GM18858 (cell line): Measurements from ENCODE around the gene SERPINA1.
"Not testable (repeated sequence)": the region's sequence is repeated elsewhere in the genome, so short reads cannot be mapped to it uniquely, and the experiment has no call there.

Experiments
- ATAC-seq: cut with Tn5 transposase; IDR thresholded peaks from one replicate; pipeline ENCODE4 v1.9.1; 2021; ENCODE audit not compliant: unreplicated experiment

SERPINA1 gene

DNA sequence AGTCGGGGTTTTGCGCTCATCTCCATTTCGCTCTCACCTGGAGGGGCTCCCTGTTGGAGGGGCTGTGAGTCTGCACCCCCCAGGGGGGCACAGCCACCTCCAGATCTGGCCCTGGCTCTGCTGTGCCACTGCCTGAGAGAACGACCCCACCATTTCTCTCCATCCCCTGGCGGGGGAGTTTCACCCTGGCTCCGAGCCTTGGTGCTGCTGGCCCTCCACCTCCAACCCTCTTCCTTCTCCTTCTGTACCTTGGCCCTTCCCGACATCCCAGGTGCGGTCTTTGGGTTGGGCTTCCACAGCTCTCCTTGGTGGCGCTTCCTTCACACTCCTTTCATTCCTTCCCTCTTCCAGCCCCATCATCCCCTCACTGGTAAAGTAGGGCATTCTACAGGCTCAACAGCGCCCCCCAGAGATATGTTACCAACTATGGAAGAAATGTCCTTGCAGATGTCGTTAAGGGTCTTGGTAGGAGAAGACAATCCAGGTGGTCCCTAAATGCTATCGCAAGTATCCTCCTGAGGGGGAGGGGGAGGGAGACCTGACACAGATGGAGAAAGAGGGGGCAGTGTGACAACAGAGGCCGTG is 16.3 kb downstream of the SERPINA1 start:
- ATAC-seq: no peak

DNA sequence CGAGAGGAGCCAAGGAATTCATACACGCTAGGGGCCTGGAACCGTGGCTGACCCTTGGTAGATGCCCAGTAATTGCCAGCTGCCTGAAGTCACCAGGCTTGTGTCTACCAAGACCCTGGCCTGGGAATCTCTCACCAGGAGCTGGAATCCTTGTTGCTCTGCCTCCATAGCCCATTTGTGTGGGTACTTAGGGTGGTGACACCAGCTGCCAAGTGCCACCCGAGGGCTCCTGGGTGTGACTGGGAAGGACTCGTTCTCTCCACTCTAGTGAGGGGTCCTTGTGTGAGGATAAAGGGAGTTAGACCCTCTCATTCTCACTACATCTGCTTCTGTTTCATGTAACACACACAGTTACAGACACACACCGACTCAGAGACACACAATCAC is 17.9 kb downstream of the SERPINA1 start:
- ATAC-seq: no peak

DNA sequence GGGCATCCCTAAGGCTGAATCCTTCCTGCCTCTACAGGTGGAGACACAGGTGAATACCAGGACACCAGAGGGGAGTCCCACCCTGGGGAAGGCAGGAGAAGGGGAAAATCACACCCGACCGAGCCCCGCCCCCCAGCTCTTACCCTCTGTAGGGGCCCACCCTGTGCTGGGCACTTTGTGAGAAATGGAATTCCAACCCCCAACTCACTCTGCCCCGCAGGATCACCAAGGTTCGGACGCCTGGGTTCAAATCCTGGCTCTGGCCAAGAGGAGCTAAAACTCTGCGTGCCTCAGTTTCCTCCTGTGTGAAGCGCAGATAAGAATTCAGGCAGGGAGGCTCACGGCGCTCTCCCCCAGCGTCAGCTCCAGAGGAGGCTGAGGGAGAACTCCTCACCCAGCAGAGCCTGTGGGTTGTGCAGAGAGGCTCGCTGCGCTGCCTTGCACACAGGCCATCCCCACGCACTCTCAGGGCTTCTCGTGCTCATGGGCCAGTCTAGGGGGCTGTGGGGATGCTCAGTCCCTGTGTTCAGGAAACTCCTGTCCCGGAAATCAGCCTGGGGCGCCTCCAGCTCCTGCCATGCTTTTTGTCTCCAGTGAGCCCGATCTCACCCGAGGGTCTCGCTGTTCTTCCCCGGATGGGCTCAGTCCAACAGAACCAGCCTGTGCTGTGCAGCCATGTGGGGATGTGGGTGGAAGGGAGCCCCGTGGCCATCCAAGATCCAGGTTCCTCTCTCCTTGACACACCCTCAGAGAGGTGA is 18.5 kb downstream of the SERPINA1 start:
- not testable (repeated sequence) for ATAC-seq

DNA sequence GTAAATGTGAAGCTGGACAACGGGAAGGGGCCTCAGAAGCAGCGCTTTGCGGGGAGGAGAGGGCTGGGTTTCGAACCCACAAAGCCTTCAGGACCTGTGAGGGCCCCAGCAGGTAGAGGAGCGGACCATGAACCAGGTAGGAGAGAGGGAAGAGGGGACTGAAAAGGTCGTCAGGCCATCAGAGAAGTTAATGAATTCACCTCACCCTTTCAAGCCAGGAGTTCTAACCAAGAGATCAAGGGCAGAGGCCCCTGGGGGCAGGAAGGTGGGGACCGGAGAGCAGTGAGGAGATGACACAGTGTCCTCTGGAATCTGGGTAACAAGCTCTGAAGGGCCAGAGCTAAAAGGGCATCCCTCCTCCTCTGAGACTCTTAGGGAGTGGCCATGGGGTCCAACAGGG is 19.4 kb downstream of the SERPINA1 start:
- no peak for ATAC-seq

DNA sequence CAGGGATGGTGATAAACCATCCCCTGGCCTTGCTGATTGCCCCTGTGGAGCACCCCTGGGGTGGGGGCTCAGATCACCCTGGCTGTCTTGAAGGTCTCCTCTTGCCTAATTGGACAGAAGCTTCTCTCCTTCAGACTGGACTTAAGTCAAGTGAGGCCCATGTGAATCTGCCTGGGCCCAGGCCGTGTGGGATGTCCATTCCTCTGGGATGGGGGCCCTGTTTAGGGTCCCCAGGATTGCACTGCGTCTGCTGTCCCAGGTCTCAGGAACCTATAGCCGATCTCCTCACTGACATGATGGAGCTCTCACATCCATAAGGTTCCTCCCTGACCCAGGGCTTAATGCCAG is 20.2 kb downstream of the SERPINA1 start:
- ATAC-seq: no peak

DNA sequence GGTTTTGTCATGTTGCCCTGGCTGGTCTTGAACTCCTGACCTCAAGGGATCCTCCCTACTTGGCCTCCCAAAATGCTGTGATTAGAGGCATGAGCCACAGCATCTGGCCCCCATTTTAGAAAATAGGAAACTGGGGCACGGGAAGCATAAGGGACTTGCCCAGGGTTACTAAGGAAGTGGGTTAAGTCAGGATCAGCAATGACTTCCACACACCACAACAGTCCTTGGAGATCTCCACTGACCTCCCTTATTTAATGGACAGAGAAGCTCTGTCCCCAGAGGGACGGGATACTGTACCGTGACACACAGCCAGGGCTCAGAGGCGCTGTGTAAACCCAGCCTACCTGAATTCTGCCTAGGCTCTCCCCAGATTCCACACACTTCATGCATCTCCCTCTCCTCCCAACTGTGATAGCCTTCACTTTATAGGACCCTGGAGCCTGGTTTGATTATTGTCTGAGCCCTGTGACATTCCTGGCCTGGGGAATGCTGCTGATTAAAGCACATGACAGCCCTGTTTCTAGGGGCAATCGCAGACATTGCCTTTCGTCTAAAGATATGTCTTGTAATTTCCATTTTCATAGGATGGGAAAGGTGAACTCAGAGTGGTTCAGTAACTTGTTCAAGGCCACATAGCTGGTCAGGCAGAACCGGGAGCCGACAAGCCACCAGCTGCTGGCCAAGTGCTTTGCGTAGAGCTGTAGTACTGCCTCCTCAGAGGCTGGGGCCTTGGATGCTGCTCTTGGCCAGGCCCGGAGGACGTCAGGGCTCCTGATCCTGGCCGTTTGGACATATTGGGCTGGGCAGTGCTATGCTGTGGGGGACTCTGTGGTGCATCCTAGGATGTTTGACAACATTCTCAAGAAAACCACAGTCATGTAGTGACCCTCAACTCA is 20.8 kb downstream of the SERPINA1 start:
- no peak for ATAC-seq

DNA sequence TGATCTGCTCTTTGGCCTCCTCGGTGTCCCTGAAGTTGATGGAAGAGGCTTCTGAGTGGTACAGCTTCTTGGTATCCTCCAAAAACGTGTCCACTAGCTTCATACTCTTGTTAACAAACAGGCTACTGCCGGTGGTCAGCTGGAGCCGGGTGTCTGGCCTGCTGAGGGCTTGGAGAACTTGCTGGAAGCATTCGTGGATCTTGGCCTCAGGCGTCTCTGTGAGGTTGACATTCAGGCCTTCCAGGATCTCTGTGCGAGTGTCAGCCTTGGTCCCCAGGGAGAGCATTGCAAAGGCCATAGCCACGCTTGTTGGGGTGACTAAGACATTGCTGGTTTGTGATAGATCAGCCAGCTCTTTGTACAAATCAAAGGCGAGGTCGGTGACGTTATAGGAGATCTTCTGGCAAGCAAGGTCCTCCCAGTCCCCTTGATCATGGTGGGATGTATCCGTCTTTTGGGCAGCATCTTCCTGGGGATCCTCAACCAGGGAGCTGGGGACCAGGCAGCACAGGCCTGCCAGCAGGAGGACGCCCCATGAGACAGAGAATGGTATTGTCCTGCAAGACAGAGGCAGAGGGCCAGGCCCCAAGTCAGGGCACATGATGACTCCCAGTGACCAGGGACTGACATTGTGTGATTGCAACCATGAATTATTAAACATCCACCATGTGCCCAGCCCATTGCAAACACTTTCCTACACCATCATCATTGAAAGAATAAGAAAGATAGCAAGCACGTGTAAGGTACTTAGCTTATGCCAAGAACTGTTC is 22.1 kb downstream of the SERPINA1 start, which contains the start of gene SERPINA2:
TSS of gene SERPINA2 (minus strand) at position 553 of the 770 bp plus-strand sequence.
- ATAC-seq: no peak

DNA sequence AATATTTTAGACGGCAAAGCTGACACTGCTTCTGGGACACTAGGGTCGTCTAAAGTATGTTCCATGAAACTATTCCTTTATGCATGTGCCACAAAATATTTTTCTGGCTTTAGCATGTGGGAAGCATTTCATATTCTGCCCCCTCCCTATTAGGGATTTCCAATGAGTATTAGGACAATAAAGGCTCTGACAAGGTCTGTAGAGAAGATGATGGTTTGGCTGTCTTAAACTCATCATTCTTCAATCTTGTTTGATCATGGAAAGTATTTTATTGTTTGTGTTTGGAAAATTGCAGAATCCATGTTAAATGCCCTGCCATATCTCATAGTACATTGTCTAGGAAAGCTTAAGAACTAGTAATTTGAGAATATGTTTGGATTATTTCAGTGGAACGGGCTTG is 22.8 kb downstream of the SERPINA1 start:
- ATAC-seq: no peak

DNA sequence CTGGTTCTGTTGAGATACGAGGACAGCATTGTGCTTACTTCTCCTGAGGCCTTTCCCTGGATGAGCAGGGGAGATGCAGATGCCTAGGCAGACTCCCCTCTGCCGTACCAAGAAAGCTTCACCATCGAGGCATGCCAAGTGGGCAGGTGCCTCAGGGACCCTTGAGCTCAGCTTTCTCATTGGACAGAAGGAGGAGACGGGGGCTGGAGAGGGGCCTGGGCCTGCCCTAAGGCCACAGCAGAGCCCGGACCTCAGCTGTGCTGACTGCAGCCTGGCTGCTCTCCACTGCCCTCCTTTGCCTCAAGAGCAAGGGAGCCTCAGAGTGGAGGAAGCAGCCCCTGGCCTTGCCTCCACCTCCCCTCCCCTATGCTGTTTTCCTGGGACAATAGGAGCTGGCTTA is 23.4 kb downstream of the SERPINA1 start:
- no peak for ATAC-seq

DNA sequence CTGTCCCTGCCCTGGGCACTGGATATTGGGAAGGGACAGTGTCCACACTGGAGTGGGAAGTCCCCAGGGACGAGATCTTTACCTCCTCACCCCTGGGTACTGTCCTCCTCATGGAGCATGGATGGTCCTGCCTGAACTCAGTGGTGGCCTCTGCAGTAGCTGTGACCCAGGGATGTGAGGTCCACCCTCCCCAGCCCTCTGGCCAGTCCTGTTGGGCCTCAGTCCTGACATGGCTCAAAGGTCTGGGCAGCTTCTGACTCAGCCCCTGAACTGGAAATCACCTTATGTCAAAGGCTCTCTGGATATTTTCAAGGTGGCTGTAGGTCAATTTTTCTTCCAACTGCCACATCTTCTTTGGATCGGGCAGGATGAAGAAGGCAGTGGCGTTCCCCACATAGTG is 24.4 kb downstream of the SERPINA1 start:
- no peak for ATAC-seq

DNA sequence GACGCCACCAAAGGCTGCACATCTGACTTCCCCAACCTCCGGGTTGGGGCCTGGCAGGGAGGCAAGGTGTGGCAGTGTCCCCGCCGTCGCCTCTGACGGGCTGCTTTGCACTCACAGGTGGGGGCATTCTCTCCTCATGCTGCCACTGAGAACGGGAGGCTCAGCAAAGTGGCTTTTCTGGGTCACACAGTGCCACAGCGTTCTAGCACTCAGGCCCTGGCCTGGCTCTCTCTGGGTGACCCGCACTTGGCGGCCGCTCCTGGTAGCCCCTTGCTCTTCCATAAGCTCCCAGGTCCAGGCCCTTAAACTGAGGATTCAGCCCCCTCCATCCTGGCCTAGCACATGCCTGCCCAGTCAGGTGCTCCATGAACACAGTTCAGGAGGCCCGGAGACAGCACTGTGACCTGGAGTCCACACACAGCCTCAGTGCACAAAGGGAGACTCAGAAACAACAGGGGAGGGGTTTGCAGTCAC is 25.2 kb downstream of the SERPINA1 start:
- no peak for ATAC-seq

DNA sequence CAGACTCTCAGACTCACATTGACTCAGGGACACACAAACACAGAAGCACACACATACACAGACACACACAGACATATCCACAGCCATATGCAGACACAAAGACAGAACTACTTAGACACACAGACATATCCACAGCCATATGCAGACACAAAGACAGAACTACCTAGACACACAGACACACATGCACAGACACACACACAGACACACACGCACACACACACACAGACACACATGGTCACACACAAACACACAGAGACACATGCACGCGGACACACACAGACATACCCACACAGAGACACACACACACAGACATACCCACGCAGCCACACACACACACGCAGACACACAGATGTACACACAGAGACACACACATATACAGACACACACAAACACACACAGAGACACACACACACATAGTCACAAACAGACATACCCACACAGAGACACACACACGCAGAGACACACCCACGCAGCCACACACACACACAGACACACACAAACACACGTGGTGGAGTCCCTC is 25.7 kb downstream of the SERPINA1 start:
- no peak for ATAC-seq

DNA sequence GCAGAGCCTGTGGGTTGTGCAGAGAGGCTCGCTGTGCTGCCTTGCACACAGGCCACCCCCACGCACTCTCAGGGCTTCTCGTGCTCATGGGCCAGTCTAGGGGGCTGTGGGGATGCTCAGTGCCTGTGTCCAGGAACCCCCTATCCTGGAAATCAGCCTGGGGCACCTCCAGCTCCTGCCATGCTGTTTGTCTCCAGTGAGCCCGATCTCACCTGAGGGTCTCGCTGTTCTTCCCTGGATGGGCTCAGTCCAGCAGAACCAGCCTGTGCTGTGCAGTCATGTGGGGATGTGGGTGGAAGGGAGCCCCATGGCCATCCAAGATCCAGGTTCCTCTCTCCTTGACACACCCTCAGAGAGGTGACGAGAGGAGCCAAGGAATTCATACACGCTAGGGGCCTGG is 26.7 kb downstream of the SERPINA1 start:
- no peak for ATAC-seq

DNA sequence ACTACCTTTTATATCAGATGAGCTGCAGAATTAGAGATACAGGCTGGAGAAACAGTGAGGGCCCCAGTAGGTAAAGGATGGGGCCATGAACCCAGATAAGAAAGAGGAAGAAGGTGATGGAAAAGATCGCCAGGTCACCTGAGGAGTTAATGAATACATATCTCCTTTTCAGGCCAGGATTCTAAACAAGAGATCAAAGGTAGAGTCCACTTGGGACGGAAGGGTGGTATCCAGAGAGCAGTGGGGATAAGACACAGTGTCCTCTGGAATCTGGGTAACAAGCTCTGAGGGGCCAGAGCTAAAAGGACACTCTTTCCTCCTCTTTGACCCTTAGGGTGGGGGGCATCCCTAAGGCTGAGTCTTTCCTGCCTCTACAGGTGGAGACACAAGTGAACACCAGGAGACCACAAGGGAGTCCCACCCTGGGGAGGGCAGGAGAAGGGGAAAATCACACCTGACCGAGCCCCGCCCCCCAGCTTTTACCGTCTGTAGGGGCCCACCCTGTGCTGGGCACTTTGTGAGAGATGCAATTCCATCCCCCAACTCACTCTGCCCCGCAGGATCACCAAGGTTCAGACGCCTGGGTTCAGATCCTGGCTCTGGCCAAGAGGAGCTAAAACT is 27.3 kb downstream of the SERPINA1 start:
- no peak for ATAC-seq

DNA sequence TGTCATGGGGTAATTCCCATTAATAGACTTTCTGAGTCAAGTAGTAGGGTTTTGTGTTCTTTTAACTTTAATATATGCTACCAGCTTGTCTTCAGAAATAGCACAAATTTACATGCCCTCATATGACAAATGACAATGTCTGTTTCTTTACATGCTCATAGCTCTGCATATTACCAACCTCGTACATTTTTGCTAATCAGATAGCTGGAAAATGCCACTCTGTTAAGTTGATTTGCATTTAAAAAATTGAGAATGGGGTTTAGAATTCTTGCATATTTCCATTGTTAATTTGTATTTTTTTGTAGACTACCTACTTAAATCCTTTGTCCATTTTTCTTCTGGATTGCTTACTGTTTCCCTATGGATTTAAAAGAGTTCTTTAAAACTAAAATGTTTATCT is 31.2 kb downstream of the SERPINA1 start:
- ATAC-seq: no peak

DNA sequence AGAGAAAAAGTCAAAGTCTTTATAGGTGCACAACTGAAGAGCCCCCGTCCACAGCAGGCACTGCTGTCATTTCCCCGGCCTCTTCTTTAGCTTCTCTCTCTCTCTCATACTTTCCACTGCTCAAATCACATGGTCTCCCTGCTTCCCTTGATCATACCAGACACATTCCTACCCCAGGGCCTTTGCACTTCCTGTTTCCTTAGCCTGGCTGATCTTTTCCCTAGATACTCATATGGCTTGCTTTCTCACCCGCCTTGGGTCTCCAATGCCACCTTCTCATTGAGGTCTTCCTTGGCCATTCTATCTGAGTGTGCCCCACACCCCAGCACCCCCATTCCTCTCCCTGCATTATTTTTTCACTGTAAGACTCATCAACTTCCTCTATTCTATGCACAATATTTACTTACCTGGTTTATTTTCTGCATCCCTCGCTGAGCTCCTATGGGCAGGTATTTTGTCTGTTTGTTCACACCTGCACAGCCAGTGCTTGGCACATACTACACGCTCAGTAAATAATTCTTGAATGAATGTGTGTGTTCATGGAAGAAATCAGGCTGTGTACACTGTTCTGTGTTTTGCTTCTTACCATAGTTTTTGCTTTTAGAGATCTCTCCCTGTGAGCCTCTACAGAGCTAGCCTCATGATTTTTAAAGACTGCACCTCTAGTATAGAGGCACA is 31.9 kb downstream of the SERPINA1 start:
- no peak for ATAC-seq

DNA sequence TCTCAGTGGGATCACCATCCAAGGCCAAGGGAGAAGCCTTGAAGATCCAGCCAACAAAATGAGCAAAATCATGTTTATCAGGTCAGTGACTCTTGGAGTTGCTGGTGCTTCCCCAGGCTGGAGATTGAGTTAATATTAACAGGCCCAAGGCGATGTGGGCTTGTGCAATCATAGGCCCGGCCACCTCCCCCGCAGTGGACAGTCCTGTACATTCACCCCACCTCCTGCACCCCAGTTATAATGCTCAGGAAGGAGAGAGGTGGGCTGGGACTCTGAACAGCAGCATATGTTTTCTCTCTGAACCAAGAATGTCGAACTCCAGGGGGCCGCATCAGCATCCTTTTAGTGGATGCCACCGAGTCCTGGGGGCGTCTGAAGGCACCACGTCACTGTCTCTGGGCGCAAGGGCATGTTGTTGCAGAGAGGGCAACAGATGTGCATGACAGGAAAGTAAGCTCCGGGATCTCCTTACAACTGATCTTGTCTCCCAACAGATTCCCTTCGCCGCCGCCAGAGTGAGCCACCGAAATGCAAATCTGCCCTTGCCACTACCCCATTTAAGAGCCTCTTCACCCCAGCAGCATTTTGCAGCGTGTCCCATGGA is 33.1 kb downstream of the SERPINA1 start:
- ATAC-seq: no peak

DNA sequence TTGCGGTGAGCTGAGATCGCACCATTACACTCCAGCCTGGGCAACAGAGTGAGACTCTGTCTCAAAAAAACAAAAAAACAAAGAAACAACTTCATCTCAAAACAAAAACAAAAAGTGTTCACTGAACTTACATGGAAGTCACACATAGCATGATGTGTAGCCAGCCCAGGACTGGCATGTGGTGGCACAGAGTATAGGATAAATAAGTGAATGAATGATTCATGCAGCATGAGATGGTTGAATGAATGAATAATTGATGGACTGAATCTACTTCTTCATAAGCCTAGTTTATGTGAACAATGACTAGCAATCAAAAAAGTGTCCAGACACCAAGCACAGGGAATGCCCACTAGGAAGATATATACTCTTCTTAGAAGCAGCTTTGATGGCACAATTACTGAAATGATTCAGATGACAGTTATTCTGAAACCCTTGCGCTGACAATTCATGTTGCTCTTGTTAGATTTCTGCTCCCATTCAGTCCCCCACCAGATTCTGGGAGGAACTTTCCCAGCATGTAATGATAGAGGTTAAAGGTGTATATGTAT is 33.7 kb downstream of the SERPINA1 start:
- no peak for ATAC-seq

DNA sequence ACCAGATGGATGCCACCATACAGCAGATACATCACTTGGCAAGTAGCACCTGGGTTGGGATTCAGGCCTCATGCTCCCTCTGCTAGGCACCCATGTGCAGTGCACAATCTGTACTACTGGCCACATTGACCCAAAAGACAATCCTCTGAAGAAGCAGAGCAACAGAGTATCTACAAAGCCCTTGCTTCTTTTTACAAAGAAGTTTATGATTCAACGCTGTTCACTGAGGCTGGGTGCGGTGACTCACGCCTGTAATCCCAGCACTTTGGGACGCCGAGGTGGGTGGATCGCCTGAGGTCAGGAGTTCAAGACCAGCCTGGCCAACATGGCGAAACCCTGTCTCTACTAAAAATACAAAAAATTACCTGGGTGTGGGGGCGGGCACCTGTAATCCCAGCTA is 34.2 kb downstream of the SERPINA1 start:
- not testable (repeated sequence) for ATAC-seq
